Measurements from ENCODE around the gene EML6. TPM values are rescaled to one million over a fixed set of nuclear protein-coding genes. Genes with fewer than 3 reads are reported as not detected.

The EML6 gene
- total RNA-seq, 1 experiment from 2014 or later, result 0.20 TPM

DNA sequence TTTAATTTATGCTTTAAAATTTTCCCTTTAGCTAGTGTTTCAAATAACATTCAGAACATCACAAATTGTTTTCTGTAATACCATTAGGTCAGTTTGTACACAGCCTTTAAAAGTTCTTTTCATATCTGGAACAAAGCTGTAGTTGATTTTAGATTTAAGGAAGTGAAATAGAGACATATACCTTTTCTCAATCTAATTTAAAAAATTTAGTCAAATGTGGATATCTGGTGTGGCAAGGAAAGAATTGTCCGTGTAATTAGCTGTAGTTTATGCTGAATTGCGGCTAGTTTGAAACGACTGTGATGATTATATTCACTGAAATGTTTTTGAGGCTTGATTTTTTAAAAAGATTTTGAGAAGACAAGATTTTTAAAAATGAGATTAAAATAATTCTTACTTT, 59.9 kb downstream of the EML6 start:
- no peak for DNase-seq (ENCODE audit: low spot score)
- in situ Hi-C loops (cut with HindIII; ENCODE audit: low sequenced_read_pairs), result no loop called here

DNA sequence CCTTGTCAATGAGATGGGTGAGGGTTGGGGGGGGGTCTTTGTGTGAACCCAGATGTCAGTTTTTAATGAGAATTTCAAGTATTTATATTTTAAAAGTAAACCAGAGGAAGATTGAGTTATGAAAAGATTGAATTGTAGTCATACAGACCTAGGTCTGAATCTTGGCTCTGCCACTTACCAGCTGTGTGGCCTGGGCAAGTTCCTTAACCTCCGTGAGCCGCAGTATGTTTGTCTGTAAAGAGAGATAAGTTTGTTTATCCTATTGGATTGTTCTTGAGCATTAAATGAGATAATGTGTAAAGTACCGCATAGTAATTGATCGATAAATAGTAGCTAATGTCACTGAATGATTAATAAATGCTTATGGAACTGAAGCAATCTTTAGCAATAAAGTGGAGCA, 63.8 kb downstream of the EML6 start:
- DNase-seq (ENCODE audit: low spot score), result no peak
- in situ Hi-C loops (cut with HindIII; ENCODE audit: low sequenced_read_pairs), result no loop called here

DNA sequence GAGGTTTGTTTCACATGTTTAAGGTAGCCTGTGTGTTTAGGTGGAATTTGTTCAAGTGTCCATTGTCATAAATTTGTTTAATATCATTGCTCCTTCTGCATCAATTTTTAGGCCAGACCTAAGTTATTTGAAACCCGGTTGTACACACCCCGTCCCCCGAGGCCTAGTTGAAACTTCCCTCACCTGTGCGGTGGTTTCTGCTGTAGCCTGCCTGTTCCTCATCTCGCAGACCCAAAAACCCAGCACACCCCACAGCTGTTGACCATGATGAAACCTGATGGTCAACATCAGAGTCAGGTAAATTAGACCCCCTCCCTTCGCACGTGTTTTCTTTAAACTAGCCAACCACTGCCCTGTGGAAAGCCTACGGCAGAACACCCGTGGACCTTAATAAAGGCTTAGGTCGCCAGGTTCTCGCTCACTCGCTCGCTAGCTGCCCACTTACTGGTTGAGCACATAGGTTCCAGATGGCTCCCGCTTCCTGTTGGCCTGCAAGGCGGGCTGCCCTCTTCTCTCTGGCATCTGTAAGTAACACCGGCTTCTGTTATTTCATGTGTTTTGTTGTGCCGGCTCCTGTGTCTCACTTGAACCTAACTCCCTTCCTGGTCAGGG, 64.4 kb downstream of the EML6 start:
- DNase-seq (ENCODE audit: low spot score), result no peak
- in situ Hi-C loops (cut with HindIII; ENCODE audit: low sequenced_read_pairs), result no loop called here

DNA sequence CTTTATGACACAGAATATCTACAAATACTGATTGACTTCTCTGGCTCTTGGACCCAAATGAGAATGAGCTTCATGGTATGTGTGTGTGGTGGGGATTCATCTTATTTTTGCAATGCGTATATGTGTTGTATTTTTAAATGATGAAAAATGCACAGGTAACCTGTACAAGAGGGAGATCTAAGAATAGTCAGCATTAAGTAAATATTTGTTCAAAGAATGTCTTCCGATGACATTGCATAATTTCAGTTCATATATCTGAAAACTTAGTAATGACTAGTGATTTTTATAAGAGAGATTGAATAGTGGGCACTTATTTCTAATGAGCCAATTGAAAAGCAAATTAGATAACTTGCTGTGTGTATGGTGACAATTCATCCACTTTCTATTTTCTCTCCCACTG, 66.4 kb downstream of the EML6 start:
- no peak for DNase-seq (ENCODE audit: low spot score)
- in situ Hi-C loops (cut with HindIII; ENCODE audit: low sequenced_read_pairs), result no loop called here

DNA sequence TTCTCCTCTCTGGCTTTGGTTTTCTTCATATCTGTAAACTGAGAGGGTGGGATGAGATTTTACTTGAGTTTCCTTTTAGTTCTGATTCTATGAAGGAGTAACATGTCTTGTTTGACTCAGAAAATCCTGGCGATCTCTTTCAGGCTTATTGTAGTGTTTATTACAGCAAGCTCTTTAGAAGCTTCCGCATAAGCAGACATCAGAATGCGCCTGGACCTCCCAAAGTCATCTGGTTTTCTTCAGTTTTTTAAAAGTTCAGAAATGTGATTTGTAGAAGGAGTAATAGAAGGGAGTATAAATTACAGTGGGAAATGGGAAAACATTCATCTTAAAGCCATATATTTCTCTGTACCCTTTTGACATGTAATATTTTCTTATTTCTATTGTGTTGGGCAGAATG, 68.4 kb downstream of the EML6 start:
- in situ Hi-C loops (cut with HindIII; ENCODE audit: low sequenced_read_pairs), result no loop called here
- DNase-seq (ENCODE audit: low spot score), result no peak

DNA sequence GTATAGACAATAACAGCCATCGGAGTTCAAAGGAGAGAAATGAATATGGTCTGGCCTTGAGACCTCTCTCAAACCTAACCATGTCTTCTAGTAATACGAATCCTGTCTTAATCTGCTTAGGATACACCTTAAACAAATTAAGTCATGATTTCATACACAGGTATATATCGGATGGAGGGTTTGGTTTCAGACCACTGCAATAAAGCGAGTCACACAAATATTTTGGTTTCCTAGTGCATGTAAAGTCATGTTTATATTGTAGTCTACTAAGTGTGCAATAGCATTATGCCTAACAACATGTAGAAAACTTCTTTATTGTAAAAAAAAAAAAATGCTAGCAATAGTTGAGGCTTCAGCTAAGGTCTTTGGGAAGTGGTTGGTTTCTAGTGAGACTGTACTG, 73.8 kb downstream of the EML6 start:
- in situ Hi-C loops (cut with HindIII; ENCODE audit: low sequenced_read_pairs), result no loop called here
- DNase-seq (ENCODE audit: low spot score), result no peak

DNA sequence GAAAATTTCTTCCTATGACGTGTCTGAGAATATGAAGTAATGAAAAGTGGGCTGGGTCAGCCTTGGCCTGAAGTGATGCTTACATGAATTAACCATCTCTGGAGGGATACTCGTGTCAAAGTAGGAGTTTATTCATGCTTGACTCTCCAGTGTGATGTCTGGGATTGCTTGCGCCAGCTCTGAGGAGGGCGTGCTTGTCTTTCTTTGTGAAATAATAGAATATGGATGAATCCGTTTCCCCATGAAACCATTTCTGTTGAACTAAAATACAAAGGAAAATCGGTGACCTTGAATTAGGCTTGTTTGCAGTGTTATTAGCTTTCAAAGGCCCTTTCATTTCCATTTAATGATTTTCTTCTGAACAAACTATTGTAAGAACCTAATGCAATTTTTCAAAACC, 77.9 kb downstream of the EML6 start:
- in situ Hi-C loops (cut with HindIII; ENCODE audit: low sequenced_read_pairs), result no loop called here

DNA sequence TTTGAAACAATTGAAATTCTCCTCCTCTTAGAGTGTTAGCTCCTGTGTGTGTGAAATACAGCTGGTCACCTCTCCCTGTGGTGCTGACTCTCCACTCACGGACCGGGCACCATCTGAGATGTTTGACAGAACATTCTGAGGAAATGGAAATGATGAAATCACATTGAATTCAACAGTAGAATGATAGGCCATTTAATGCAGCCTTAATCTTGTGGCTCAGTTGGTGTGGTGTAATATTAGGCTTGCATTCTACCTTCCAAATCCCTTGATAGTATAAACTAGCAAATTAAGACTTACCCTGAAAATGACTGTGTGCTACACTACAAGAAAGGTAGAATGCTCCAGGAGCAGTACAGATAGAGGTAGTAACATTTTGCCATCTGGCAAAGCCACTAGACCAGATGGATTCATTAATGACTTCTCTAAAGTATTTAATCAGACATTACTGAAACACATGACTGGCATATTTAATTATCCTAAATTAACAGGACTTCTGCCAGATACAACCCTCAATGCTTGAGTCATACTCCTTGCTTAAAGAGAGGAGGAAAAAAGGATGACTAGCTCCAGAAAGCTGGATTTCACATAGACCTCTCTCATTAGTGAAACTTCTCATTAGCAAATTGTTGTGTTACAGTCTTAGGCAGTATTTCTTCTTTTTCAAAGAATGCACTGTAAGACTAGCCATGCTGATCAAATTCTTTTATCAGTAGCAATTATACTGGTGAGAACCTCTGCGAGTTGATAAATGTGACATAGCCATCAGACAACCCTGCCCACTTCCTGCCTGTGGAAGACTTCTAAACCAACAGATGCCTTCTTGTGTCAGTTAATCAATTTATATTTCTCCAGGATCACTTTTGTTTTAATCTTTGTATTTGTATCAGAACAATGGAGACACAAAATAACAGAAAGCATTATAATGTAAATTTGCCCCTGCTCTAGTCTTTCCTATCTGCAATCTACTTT, 80.6 kb downstream of the EML6 start:
- in situ Hi-C loops (cut with HindIII; ENCODE audit: low sequenced_read_pairs), result no loop called here
- peak; percentile 83 for DNase-seq (ENCODE audit: low spot score)

More for the DNA sequence above, 77.9 kb downstream of the EML6 start:
- no peak for DNase-seq (ENCODE audit: low spot score)

DNA sequence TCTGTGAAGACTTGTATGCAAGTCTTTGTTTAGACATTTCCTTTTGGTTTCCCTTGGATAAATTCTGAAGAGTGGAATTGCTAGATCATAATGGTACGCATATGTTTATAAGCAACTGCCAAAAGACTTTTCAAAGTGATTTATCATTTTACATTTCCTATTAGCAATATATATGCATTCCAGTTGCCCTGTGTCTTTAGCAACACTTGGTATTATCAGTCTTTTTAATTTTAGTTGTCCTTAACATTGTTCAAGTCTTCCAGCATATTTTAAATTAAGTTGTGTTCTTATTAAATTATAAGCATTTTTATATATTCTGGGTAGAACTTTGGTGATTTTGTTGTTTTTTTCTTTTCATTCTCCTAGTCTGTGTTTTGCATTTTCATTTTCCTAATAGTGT, 81.8 kb downstream of the EML6 start:
- DNase-seq (ENCODE audit: low spot score), result no peak
- in situ Hi-C loops (cut with HindIII; ENCODE audit: low sequenced_read_pairs), result no loop called here

DNA sequence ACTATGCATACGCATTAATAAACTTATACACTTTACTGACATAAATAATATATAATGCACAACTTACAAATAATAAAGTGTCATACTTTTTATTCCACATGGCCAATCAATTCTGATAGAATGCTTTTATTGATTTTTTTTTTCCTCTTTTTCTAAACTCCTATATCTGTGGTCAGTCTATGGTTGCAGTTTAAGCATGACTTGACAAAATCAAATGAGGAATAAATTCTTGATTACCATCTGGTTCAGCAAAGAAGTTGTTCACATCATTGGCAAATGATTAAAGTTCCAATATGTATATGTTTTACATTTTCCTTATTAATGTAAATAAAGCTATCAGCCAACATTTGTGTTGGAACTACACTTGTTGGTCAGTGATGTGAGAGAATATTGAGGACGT, 83.5 kb downstream of the EML6 start:
- in situ Hi-C loops (cut with HindIII; ENCODE audit: low sequenced_read_pairs), result no loop called here
- DNase-seq (ENCODE audit: low spot score), result no peak

DNA sequence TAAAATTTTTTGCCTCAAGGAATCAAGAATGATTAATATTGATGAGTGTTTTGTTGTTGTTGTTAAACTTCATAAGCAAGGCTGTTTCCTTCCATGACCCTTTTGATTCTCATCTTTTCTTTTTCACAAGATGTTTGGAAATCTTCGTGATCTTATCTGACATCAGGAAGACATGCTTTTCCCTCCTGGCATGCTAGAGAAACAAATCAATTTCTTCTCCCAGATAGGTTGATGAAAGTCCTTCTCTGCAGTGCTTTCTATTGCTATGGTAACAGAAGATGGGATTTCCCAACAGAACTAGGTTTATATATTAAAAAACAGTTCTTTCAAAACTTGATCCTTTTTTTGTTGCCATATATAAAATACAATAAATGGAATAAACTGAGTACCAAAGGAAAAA, 85.2 kb downstream of the EML6 start:
- no peak for DNase-seq (ENCODE audit: low spot score)
- in situ Hi-C loops (cut with HindIII; ENCODE audit: low sequenced_read_pairs), result no loop called here

DNA sequence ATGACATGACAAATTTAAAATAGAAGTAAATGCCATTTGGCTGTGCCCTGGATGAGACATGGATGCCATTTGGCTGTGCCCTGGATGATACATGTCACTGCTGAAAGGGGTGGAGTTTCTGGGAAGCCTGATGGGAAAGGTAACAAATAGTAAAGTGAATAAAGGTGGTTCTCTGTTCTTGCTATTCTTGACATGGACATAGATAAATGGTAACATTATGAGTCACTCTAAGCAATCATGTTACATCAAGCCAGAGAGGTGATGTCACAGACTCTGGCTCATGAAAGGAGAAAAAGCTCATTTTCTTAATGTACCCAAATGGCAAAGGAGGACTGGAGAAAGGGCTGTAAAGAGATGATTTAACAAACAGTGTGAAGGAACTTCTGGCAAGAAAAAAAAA, 86.4 kb downstream of the EML6 start:
- DNase-seq (ENCODE audit: low spot score), result no peak
- in situ Hi-C loops (cut with HindIII; ENCODE audit: low sequenced_read_pairs), result no loop called here

DNA sequence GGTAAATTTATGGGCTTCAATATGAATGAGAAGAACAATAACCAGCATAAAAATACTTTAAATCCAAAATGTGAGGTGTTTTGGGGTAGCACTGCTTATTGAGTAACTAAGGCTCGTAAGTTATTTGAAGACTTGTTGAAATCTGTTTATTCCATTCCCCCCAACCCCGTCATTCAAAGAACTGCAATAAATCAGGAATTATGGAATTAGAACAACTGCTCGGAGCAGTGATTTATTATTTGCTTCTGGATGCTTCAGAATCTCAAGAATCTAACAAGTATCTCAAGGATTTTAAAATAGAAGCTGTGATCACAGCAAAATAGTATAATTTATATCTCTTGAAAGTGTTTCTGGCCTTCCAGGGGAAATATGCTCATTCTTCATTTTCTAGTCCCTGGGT, 86.8 kb downstream of the EML6 start:
- DNase-seq (ENCODE audit: low spot score), result no peak
- in situ Hi-C loops (cut with HindIII; ENCODE audit: low sequenced_read_pairs), result no loop called here

DNA sequence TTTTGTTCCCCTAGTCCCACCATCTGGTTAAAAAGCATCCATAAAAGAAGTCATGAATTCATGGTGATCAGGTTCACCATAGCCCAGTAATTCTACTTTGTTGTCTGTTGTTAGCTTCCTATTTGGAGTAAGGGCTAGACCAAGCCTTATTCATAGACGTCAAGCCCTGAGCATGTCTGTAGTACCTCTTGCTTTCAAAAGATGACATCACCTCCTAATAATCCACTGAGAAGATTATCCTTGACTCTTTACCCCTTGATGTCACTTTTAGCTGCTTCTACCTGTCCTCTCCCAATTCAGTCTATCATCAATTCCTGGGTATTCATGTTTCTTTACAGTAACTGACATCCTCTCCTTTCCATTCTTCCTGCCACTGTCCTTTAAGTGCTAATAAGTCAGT, 90.1 kb downstream of the EML6 start:
- DNase-seq (ENCODE audit: low spot score), result no peak
- in situ Hi-C loops (cut with HindIII; ENCODE audit: low sequenced_read_pairs), result no loop called here

DNA sequence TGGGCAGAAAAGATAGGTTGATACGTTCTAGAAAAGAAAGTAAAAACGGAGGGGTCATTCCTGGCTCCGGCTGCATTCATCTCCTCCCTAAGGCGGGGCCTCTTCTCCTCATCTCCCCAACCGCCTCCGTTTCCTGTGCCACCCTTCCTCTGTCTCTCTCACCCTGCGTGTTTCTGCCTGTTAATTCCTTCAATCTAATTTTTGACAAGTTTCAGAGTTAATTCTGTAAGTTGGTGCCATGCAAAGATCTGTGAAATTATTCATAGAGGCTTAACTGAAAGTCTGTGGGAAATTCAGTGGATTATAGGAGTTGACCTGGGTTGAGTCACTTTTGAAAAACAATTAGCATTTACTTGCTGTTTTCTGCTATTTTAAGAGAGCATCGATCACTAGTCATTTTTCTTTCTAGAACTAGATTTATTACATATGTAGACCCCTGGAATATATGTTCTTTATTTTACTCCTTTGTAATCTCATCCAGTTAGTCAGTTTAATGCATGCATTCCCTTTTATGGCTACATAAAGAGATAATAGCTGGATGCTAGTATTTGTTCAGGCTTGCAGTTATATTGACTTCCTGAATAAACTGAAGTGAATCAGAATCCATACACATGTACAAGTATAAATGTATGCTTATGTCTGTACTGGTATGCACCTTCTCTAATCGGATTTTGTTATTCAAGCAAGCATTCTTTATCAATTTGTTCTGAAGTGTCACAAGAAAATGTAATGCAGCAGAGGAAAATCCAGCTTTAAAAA, 91.1 kb downstream of the EML6 start:
- in situ Hi-C loops (cut with HindIII; ENCODE audit: low sequenced_read_pairs), result no loop called here
- DNase-seq (ENCODE audit: low spot score), result no peak

DNA sequence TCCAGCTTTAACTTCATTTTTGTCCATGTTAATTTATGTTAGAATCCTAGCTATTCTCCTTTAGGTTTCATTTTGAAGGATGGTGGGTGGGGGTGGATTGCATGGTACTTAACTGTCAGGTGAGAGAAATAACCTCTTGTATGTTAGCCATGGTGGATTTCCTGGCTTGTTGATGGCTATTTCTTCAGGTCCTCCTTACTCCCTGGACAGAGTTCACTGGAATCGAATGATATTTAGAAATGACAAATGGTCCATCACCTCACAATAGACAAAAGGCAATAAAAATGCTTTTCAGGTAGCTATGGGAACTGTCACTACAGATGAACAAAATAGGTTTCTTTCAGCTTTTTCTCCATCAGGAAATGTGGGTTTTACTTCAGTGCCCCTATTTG, 91.7 kb downstream of the EML6 start:
- in situ Hi-C loops (cut with HindIII; ENCODE audit: low sequenced_read_pairs), result no loop called here
- no peak for DNase-seq (ENCODE audit: low spot score)

DNA sequence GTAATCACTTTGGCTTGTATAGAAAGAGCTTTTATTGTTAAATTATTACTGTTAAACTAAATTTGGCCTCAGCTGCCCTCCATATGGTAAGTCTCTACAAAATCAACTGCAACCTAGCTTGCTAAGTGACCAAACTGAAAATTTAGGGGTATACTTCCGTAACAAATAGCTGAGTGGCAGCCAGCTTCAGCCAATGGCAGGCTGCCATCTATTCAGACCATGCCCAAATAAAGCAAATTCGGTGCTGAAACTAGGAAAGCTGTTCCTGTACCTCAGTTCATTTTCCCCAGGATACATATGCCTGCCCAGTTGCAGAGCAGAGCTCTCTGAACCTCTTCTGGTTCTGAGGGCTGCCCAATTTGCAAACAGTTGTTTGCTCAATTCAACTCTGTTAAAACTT, 94.8 kb downstream of the EML6 start:
- DNase-seq (ENCODE audit: low spot score), result no peak
- in situ Hi-C loops (cut with HindIII; ENCODE audit: low sequenced_read_pairs), result no loop called here

DNA sequence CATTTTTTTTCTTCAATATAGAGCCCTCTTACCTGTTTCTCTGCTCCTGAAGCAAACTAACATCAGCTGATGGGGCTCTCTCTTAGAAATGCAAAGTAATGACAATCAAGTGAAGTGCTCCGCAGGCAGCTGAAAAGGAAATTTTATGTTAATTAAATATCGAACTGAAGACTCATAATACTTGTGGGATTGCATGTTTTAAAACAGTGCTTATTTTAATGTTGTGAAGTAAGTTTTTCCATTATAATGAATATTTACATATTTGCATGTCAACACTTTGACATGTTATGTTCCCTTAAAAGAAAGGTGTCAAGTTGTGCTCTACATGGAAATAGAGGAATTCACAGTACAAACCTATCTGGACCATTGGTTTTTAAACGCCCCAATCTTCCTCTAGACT, 97.1 kb downstream of the EML6 start:
- DNase-seq (ENCODE audit: low spot score), result no peak
- in situ Hi-C loops (cut with HindIII; ENCODE audit: low sequenced_read_pairs), result no loop called here

DNA sequence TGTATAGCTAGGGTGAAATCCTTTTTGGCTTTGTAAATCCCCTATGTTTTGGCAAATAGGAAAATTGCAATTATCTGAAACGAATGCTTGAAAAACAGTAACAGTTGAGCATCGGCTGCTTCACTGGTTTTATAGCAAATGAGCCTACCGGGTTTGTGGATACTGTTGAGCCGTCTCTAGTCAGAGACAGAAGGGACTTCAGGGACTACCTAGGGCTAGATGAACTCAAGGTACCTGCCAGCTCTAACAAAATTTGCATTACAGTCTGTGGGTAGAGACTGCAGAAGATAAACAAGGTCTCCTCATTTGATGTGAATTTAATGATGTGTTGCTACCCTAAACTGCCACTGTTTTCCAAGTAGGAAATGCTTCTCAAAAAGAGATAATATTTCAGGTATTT, 101.1 kb downstream of the EML6 start:
- no peak for DNase-seq (ENCODE audit: low spot score)
- in situ Hi-C loops (cut with HindIII; ENCODE audit: low sequenced_read_pairs), result no loop called here

DNA sequence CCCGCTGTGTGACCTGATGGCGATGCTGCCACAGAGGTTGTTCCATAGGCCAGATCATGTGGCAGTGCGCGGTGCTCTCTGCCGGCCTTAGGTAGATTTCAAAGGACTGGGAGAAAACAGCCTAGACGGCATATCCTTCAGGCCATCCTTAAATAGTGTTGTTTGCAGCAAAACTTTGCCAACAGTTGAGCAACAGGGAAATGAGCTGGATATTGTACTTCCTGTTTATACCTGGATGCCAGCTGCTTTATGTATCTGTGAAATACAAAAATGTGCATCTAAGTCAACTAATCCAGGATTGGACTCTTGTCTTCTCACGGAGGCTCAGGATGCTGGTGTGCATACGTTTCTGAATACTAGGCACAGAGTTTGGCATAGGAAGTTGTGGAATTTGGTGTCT, 107.1 kb downstream of the EML6 start:
- DNase-seq (ENCODE audit: low spot score), result no peak
- in situ Hi-C loops (cut with HindIII; ENCODE audit: low sequenced_read_pairs), result no loop called here

Measured in G401 (cell line).